Measurements from ENCODE around the gene DNAJC1.

- TF ChIP-seq, protein P1, sequence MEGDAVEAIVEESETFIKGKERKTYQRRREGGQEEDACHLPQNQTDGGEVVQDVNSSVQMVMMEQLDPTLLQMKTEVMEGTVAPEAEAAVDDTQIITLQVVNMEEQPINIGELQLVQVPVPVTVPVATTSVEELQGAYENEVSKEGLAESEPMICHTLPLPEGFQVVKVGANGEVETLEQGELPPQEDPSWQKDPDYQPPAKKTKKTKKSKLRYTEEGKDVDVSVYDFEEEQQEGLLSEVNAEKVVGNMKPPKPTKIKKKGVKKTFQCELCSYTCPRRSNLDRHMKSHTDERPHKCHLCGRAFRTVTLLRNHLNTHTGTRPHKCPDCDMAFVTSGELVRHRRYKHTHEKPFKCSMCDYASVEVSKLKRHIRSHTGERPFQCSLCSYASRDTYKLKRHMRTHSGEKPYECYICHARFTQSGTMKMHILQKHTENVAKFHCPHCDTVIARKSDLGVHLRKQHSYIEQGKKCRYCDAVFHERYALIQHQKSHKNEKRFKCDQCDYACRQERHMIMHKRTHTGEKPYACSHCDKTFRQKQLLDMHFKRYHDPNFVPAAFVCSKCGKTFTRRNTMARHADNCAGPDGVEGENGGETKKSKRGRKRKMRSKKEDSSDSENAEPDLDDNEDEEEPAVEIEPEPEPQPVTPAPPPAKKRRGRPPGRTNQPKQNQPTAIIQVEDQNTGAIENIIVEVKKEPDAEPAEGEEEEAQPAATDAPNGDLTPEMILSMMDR (IDR thresholded peaks at IDR 0.05), result no peak
- no peak for TF ChIP-seq NR3C1 (CRISPR knock-in tag; conservative IDR thresholded peaks at IDR 0.05; ENCODE audit: low read depth)
- no peak for TF ChIP-seq MYBL2 (CRISPR knock-in tag; IDR thresholded peaks at IDR 0.05)
- no peak for TF ChIP-seq ATF1 (CRISPR knock-in tag; IDR thresholded peaks at IDR 0.05)
- no peak for TF ChIP-seq GRHL2 (CRISPR knock-in tag; IDR thresholded peaks at IDR 0.05; ENCODE audit: insufficient replicate concordance, severe bottlenecking)
- TF ChIP-seq, protein P2, sequence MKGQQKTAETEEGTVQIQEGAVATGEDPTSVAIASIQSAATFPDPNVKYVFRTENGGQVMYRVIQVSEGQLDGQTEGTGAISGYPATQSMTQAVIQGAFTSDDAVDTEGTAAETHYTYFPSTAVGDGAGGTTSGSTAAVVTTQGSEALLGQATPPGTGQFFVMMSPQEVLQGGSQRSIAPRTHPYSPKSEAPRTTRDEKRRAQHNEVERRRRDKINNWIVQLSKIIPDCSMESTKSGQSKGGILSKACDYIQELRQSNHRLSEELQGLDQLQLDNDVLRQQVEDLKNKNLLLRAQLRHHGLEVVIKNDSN (CRISPR knock-in tag; IDR thresholded peaks at IDR 0.05), result no peak
- no peak for TF ChIP-seq NR2C2 (CRISPR knock-in tag; IDR thresholded peaks at IDR 0.05)
- no peak for TF ChIP-seq JUN (CRISPR knock-in tag; IDR thresholded peaks at IDR 0.05)
These were observed 30.9 kb downstream of the DNAJC1 start for GRCh38 chr10:21972584-21972983.

Measured in WTC11 (cell line).